H1 (cell line): ENCODE data around the gene CAMTA1. TPM values are rescaled to one million over a fixed set of nuclear protein-coding genes. Genes with fewer than 3 reads are reported as not detected.

Source experiments
- ATF3 ChIP-seq: IDR thresholded peaks from 2 replicates; pipeline ENCODE4 v1.6.1; 2011; ENCODE audit warnings: low read depth, mild to moderate bottlenecking, low read length; ENCODE audit not compliant: insufficient read depth
- CHD7 ChIP-seq: fragments of 300-600 bp; sonication (generic); IDR thresholded peaks from 2 replicates; pipeline ENCODE4 v1.7.1; 2012; ENCODE audit warnings: low read length, moderate library complexity, mild to moderate bottlenecking, inconsistent platforms; ENCODE audit not compliant: insufficient replicate concordance
- EP300 ChIP-seq, 2 experiments: IDR thresholded peaks; 1 replicate in 1 of 2; 2 replicates in 1 of 2; pipeline ENCODE4 v1.6.1; 2011 to 2012; ENCODE audit warnings: low read depth in 2 of 2, low read length in 2 of 2, mild to moderate bottlenecking in 2 of 2, borderline replicate concordance in 1 of 2, inconsistent platforms in 1 of 2, moderate library complexity in 1 of 2
- KDM5A ChIP-seq: fragments of 200-600 bp; IDR thresholded peaks from 2 replicates; pipeline ENCODE4 v1.7.1; 2012; ENCODE audit warnings: mild to moderate bottlenecking, low read length, inconsistent platforms, mixed read lengths
- RXRA ChIP-seq: IDR thresholded peaks from 2 replicates; pipeline ENCODE4 v1.6.1; 2011; ENCODE audit warnings: low read depth, mild to moderate bottlenecking, low read length, moderate library complexity; ENCODE audit not compliant: insufficient read depth
- SAP30 ChIP-seq: fragments of 300-600 bp; sonication (generic); IDR thresholded peaks from 2 replicates; pipeline ENCODE4 v1.7.1; 2012; ENCODE audit warnings: low read length, moderate library complexity, mild to moderate bottlenecking, inconsistent platforms; ENCODE audit not compliant: insufficient read depth, insufficient replicate concordance
- TBP ChIP-seq: IDR thresholded peaks from 2 replicates; pipeline ENCODE4 v1.6.1; 2011; ENCODE audit warnings: low read depth, low read length, improper control_type of control experiment
- polyA plus RNA-seq, 7 experiments: library from polyadenylated mRNA; depleted of rRNA in 3 of 7; stranded (reverse) in 5 of 7; unstranded in 2 of 7; fragments of >200 nt in 5 of 7; fragments of 200-250 nt in 2 of 7; gene quantifications; 1 replicate in 5 of 7; 2 replicates in 1 of 7; 4 replicates in 1 of 7; pipeline versions ENCODE4 v1.2.1 to v1.2.3, GENCODE V29; 2011 to 2013; ENCODE audit warnings: missing spikeins in 2 of 7, mixed read lengths in 2 of 7
- total RNA-seq: library from RNA; stranded (reverse); fragmentation: NEBNext Ultra II Directional; extraction: Animal tissue kit (Norgen Biotek cat#: 25700); gene quantifications from 2 replicates; pipeline ENCODE4 v1.2.1, GENCODE V29; 2021

The CAMTA1 gene
- total and polyA plus RNA-seq, 2 of the 8 experiments (the other 6 are each of a cell fraction or from before 2014, with no cell fraction given) = 65.0 to 119 TPM

GRCh38 chr1:7641587-7642417 lies 856.5 kb downstream of the CAMTA1 start (continued):
- no peak for TF ChIP-seq CHD7
- no peak for TF ChIP-seq KDM5A
- no peak for TF ChIP-seq ATF3
- TF ChIP-seq EP300 (IDR thresholded peaks at IDR 0.05; ENCODE audit: borderline replicate concordance in 1 of 2, low read depth in 2 of 2, low read length in 2 of 2) = no peak
- TF ChIP-seq TBP = no peak
- TF ChIP-seq SAP30 = no peak
- TF ChIP-seq RXRA = no peak
